ENCODE measurements around the gene SPOUT1.

GRCh38 chr9:128773049-128773448, 56.5 kb downstream of the SPOUT1 start:
- TF ChIP-seq, protein P1, sequence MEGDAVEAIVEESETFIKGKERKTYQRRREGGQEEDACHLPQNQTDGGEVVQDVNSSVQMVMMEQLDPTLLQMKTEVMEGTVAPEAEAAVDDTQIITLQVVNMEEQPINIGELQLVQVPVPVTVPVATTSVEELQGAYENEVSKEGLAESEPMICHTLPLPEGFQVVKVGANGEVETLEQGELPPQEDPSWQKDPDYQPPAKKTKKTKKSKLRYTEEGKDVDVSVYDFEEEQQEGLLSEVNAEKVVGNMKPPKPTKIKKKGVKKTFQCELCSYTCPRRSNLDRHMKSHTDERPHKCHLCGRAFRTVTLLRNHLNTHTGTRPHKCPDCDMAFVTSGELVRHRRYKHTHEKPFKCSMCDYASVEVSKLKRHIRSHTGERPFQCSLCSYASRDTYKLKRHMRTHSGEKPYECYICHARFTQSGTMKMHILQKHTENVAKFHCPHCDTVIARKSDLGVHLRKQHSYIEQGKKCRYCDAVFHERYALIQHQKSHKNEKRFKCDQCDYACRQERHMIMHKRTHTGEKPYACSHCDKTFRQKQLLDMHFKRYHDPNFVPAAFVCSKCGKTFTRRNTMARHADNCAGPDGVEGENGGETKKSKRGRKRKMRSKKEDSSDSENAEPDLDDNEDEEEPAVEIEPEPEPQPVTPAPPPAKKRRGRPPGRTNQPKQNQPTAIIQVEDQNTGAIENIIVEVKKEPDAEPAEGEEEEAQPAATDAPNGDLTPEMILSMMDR (IDR thresholded peaks at IDR 0.05 in 8 of 11, conservative IDR thresholded peaks at IDR 0.05 in 3 of 11): no peak
- no peak for TF ChIP-seq POLR2A (IDR thresholded peaks at IDR 0.05)
- TF ChIP-seq POLR2AphosphoS5 (IDR thresholded peaks at IDR 0.05): no peak
